ENCODE measurements around the gene CIC. TPM values are rescaled to one million over a fixed set of nuclear protein-coding genes. Genes with fewer than 3 reads are reported as not detected.
A peak's percentile ranks its signal among the peaks of the same experiment; 100 is the strongest.

Gene CIC
- total RNA-seq, 1 experiment from 2014 or later, result 13.0 TPM

DNA sequence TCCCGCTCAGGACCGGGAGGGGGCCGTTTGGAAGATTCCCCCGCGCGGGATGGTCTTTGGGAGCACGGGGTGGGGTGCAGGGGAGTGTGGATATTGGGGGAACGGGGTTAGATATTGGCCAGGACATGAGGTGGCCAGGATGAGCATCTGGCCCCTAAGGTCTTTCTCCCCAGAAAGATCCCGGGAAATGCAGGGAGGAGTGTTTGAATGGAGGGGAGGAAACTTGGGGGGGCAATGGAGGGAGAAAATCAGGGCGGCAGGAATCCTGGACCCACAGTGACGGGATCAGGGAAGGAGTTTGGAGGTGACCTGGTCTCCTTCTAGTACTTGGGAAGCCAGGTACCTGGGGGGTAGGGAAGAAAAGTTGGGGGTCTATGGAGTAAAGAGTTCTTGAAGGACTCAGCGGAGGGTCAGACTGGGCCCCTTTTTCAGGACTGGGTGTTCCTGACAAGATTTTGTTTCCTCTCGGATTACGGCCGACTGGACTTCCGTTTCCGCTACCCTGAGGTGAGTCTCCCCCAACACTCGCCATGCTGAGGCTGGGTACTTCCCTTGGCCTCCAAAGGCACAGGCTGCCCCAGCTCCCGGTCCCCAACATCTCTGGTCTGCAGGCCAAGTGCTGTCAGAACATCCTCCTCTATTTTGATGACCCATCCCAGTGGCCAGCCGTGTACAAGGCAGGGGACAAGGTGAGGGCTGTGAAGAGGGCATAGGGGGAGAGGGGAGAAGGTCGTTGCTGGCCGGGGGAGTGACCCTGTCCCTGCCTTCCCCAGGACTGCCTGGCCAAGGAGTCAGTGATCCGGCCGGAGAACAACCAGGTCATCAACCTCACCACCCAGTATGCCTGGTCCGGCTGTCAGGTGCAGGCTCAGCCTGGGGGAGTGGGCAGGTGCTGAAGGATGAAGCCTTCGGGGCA is 45.0 kb downstream of the CIC start:
- Histone ChIP-seq H3K4me1 (replicated peaks) (peaks cover 9% of the 10 kb centered on the region), H3K4me3 (no peak overlapping the region), H3K27me3 (replicated peaks) (peaks cover 29% of the 10 kb centered on the region), H3K36me3 (no peaks in the 10 kb centered on the region), H3K27ac (no peak overlapping the region), H3K9me3 (replicated peaks) (0 out of 2 replicates have a peak, but pooled peaks cover 3% of the 10 kb centered on the region)
- DNase-seq (ENCODE audit: low read depth in 1 of 2, low spot score in 2 of 2), result no peak

DNA sequence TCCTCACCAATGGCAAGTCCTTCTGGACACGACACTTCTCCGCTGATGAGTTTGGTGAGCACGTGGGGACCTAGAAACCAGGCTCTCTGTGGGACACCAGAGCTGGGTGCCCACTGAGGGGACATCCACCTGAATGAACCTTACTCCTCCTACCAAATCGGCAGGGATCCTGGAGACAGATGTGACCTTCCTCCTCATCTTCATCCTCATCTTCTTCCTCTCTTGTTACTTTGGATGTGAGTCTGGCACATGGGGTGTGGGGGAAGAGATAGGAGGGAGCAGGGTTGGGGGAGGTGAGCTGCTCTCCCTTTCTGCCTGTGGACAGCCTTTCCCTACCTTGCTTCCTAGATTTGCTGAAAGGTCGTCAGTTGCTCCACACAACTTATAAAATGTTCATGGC is 46.0 kb downstream of the CIC start:
- Histone ChIP-seq H3K27ac (no peak overlapping the region), H3K36me3 (no peaks in the 10 kb centered on the region), H3K9me3 (replicated peaks) (0 out of 2 replicates have a peak, but pooled peaks cover 3% of the 10 kb centered on the region), H3K4me1 (replicated peaks) (peaks cover 9% of the 10 kb centered on the region), H3K4me3 (no peak overlapping the region), H3K27me3 (replicated peaks) (peaks cover 29% of the 10 kb centered on the region)
- DNase-seq (ENCODE audit: low read depth in 1 of 2, low spot score in 2 of 2), result no peak

DNA sequence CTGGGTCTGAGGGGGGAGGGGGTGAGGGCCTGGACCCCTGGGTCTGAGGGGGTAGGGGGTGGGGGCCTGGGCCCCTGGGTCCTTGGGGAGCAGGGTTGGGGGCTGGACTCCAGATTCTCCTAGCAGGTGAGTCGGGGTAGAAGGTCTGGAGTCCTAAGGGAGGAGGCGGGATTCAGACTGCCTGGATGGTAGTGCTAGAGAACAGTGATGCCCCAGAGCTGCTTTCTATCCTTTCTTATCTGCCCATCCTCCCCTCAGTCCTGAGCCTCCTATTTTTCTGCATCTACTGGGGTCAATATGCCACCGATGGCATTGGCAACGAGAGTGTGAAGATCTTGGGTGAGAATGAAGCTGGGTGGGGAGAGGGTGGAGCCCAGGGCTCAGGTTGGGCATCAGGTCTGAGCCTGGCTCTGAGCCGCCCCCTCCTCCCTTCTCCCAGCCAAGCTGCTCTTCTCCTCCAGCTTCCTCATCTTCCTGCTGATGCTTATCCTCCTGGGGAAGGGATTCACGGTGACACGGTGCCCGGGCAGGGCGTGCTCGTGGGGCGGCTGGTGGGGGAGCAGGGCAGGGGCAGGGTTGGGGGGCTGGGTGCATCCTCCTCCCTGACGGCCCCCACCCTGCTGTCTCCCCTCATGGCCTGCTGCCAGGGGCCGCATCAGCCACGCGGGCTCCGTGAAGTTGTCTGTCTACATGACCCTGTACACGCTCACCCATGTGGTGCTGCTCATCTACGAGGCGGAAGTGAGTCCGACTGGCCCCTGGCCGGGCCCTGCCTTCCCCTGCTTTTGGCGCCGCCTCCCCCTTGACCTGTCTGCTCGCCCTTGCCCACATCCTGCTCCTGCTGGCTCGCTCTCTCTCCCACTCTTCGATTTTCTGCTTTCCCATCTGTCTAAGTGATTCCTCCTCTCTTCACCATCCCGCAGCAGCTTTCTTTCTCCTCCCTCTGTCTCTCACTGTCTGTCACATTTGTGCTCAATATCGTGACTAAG is 47.5 kb downstream of the CIC start:
- DNase-seq (ENCODE audit: low read depth in 1 of 2, low spot score in 2 of 2), result no peak
- Histone ChIP-seq H3K36me3 (no peaks in the 10 kb centered on the region), H3K4me1 (replicated peaks) (peaks cover 9% of the 10 kb centered on the region), H3K27me3 (replicated peaks) (peaks cover 30% of the 10 kb centered on the region), H3K9me3 (replicated peaks) (0 out of 2 replicates have a peak, but pooled peaks cover 3% of the 10 kb centered on the region), H3K4me3 (no peak overlapping the region), H3K27ac (no peak overlapping the region)

DNA sequence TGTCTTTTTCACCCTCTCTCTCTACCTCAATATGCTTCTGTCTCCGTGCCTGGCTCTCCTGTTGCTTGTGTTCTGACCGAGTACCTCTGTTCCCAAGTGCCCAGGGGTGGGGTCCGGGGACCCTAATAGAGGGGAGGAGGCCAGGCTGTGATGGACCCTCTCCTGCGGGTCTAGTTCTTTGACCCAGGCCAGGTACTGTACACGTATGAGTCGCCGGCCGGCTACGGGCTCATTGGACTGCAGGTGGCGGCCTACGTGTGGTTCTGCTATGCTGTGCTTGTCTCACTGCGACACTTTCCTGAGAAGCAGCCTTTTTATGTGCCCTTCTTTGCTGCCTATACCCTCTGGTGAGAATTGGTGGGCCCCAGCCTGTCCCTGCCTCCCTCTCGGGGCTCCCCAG is 48.5 kb downstream of the CIC start:
- Histone ChIP-seq H3K9me3 (replicated peaks) (0 out of 2 replicates have a peak, but pooled peaks cover 3% of the 10 kb centered on the region), H3K4me3 (no peak overlapping the region), H3K4me1 (replicated peaks) (peaks cover 9% of the 10 kb centered on the region), H3K27ac (no peak overlapping the region), H3K36me3 (no peaks in the 10 kb centered on the region), H3K27me3 (replicated peaks) (peaks cover 28% of the 10 kb centered on the region)
- no peak for DNase-seq (ENCODE audit: low read depth in 1 of 2, low spot score in 2 of 2)

DNA sequence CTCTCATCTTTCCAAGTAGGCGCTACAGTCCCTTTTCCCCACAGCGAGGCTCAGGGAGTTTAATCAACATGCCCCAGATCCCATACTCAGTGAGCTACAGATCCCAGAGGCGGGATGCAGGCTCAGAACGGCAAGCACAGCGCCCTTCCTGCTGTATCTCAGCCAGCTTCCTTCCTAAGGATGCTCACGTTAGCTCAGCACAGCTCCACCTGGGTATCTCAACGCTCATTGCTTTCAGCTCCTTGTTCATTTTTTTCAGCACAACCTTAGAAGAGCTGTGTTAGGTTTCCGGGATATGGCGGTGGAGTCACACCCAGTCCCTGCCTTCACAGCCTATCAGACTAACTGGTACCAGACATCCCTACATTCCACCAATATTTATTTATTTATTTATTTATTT is 53.3 kb downstream of the CIC start:
- H3K4me3 ChIP-seq, result no peak overlapping the region
- peaks cover 13% of the 10 kb centered on the region for H3K4me1 ChIP-seq (replicated peaks)
- DNase-seq (ENCODE audit: low read depth in 1 of 2, low spot score in 2 of 2), result no peak
- peaks cover 19% of the 10 kb centered on the region for H3K27me3 ChIP-seq (replicated peaks)
- no peak overlapping the region for H3K27ac ChIP-seq
- no peaks in the 10 kb centered on the region for H3K9me3 ChIP-seq (replicated peaks)
- no peaks in the 10 kb centered on the region for H3K36me3 ChIP-seq

DNA sequence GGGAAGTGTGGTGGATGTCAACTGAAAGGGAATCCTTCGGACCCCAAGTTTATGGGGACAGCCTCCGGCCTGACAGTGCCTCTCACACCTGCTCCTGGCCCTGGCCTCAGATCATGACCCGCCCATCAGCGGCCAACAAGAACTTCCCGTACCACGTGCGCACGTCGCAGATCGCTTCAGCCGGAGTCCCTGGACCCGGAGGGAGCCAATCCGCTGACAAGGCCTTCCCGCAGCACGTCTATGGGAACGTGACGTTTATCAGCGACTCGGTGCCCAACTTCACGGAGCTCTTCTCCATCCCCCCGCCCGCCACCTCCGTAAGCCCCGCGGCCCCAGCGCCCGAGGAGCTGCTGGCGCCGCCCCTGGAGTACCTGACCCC is 54.4 kb downstream of the CIC start:
- Histone ChIP-seq H3K27ac (no peak overlapping the region), H3K4me1 (replicated peaks) (peaks cover 13% of the 10 kb centered on the region), H3K27me3 (replicated peaks) (peaks cover 19% of the 10 kb centered on the region), H3K36me3 (no peaks in the 10 kb centered on the region), H3K4me3 (no peak overlapping the region), H3K9me3 (replicated peaks) (no peaks in the 10 kb centered on the region)
- no peak for DNase-seq (ENCODE audit: low read depth in 1 of 2, low spot score in 2 of 2)

DNA sequence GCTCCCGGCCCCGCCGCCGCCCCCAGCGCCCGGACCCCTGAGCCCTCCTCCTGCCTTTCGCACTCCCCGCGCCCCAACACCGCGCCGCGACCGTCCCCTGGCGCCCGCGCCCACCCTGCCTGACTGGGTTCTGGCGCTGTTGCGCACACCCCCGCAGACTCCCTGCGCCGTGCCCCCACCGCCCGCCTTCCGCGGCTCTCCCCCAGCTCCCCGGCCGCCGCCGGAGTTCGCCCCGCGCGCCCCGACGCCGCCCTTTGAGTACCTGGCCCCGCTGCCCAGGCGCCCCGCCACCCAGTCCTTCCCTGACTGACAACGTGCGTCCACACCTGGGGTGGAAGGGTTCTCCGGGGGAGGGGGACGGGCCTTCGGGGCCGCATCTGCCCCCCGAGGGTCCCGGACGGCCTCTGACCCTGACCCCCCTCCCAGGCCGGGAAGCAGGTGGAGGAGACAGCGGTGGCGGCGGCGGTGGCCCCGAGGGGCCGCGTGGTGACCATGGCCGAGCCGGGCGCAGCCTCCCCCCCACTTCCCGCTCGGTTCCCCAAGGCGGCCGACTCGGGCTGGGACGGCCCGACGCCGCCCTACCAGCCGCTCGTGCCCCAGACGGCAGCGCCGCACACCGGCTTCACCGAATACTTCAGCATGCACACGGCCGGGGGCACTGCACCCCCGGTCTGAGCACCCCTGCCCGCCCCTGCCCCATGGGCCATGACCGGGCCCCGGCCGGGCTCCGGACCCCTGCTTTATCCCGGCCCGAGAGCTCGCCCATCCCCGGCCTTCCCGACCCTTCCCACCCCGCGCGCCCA is 55.0 kb downstream of the CIC start:
- Histone ChIP-seq H3K9me3 (replicated peaks) (no peaks in the 10 kb centered on the region), H3K4me1 (replicated peaks) (peaks cover 13% of the 10 kb centered on the region), H3K36me3 (no peaks in the 10 kb centered on the region), H3K27ac (no peak overlapping the region), H3K4me3 (no peak overlapping the region), H3K27me3 (replicated peaks) (peaks cover 19% of the 10 kb centered on the region)
- DNase-seq (ENCODE audit: low read depth in 1 of 2, low spot score in 2 of 2), result no peak

DNA sequence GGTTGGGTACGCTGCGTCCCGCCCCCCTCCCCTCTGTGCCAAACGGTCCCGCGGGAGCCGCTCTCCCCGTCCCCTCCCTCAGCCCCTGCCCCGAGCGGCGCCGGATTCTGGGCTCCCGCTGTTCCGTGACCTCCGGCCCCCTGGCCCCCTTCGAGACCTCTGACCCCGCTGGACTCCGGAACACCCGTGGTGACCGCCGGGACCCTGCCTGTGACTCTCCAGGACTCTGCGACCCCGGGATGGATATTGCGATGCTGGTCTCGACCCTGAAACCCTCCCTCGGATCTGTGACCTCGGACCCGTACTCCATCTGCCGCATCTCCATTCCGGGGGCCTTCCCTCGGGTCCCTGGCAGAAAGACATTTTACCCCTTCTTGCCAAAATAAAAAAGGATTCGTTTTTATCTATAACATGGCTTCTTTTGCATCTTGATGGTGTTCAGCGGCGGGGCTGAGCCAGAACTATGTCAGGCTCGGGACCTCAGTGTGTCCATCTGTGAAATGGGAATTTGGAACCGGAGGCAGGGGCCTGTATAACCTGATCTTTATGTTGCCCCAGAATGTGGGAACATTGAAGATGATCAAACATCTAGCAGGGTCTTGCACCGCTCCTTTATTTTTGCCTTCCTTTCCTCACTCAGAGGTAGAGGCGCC is 55.7 kb downstream of the CIC start:
- peaks cover 13% of the 10 kb centered on the region for H3K4me1 ChIP-seq (replicated peaks)
- peak overlapping the region; percentile 7; the same call in 1 of the 2 replicates for H3K4me3 ChIP-seq
- no peak for DNase-seq (ENCODE audit: low read depth in 1 of 2, low spot score in 2 of 2)
- H3K27me3 ChIP-seq (replicated peaks), result peaks cover 19% of the 10 kb centered on the region
- H3K36me3 ChIP-seq, result no peaks in the 10 kb centered on the region
- no peaks in the 10 kb centered on the region for H3K9me3 ChIP-seq (replicated peaks)
- no peak overlapping the region for H3K27ac ChIP-seq

DNA sequence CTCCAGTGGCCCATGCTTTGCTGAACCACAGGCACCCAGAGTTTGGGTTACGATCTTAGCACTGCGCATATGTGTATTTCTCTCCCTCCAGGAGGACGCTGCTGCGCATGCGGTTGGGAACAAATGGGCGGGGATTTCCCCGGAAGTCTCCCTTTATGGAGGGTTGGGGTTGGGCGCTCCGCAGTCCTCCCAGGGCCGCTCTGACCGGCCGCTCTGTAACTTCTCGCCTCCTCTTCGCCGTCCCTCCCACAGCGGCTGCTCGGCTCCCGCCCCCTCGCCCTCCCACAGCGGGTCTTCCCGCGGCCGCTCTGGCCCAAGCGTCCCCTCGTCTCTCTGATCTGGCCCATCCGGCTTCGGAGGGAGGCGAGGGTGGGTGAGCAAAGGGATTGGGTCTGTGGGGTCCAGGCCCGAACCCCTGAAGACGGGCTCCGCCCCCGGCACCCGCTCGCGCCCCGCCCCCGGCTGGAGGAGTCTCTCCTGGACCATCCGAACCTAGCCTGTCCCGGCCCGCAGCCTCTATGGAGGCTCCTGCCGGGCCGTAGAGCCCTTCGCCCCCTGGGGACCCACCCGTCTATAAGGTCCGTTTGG is 56.4 kb downstream of the CIC start, which contains the start of gene MEGF8:
MEGF8 (plus strand) TSS at position 328 of the 588 bp plus-strand sequence. CDS start 609 bp downstream, outside the sequence.
- H3K4me1 ChIP-seq (replicated peaks), result peaks cover 18% of the 10 kb centered on the region
- H3K36me3 ChIP-seq, result no peaks in the 10 kb centered on the region
- H3K4me3 ChIP-seq, result peak within 1 kb of the TSS; percentile 63
- H3K27ac ChIP-seq, result no peak within 1 kb of the TSS
- peak; percentile 99 for DNase-seq (ENCODE audit: low read depth in 1 of 2, low spot score in 2 of 2)
- H3K27me3 ChIP-seq (replicated peaks), result peaks cover 19% of the 10 kb centered on the region
- H3K9me3 ChIP-seq (replicated peaks), result no peaks in the 10 kb centered on the region

DNA sequence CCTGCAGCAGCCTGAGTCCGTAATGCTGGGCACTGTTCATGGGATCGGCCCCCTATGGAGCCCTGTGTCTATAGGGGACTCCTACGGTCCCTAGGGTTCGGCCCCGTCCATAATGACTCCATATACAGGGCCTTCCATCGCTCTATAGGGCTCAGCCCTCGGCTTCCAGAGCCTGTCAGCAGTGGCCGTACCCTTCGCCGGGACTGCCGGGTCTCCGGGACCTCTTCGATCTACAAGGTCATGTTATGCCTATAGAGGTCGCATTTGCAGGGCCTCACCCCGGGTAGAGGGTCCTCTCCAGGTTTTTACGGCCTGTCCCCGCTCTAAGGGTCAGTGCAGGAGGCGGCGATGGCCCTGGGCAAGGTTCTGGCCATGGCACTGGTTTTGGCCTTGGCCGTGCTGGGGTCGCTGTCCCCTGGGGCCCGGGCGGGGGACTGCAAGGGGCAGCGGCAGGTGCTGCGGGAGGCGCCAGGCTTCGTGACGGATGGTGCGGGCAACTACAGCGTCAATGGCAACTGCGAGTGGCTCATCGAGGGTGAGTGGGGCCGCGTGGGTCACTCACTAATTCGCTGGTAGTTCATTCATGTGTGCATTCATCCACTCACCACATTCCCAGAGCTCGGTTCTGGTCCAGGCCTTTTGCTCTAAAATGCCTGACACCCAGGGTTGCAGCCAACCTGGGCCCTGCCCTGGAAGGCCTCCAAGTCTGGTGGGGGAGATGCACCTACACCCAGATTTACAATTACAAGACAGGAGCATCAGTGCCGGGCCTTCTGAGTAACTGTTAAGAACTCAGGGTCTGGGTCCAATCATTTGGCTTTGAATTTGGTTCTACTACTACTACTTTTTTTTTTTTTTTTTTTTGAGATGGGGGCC is 57.1 kb downstream of the CIC start:
- no peak overlapping the region for H3K27ac ChIP-seq
- peaks cover 19% of the 10 kb centered on the region for H3K27me3 ChIP-seq (replicated peaks)
- DNase-seq (ENCODE audit: low read depth in 1 of 2, low spot score in 2 of 2), result no peak
- peaks cover 20% of the 10 kb centered on the region for H3K4me1 ChIP-seq (replicated peaks)
- H3K9me3 ChIP-seq (replicated peaks), result no peaks in the 10 kb centered on the region
- no peaks in the 10 kb centered on the region for H3K36me3 ChIP-seq
- H3K4me3 ChIP-seq, result peak overlapping the region; percentile 63

DNA sequence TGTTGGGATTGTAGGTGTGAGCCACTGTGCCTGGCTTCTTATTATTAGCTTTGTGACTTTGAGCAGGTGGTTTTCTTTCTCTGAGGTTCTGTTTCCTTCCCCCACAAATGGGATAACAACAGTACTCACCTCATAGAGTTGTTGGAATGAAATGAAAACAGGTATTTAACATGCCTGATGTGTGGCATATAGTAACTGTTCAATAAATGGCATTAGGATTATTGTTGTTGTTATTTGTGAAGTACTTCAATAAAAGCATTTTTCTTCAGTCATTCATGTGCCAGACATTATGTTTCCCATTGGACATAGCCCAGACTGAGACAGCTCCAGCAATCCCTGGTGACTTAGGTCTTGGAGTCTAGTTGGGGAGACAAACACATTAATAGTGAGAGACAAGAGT is 57.9 kb downstream of the CIC start:
- no peak for DNase-seq (ENCODE audit: low read depth in 1 of 2, low spot score in 2 of 2)
- Histone ChIP-seq H3K4me3 (no peak overlapping the region), H3K27me3 (replicated peaks) (peaks cover 16% of the 10 kb centered on the region)

DNA sequence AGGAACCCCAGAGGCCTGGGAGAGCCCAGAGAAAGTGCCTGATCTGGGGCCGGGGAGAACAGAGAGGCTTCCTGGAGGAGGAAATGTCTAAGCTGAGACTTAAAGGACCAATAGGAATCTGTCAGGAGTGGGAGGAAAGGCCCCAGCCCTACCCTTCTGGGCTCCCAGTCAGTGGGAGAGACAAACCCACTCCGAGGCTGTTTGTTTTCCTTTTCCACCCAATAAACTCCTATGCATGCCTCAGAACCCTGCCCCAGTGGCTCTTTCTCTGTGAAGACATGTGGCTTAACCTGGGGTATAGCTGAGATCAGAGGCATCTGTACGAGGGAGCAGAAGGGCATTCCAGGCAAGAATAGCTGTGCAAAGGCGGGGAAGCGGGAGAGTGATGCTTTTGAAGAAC is 58.3 kb downstream of the CIC start:
- Histone ChIP-seq H3K27me3 (replicated peaks) (peaks cover 13% of the 10 kb centered on the region), H3K9me3 (replicated peaks) (no peaks in the 10 kb centered on the region), H3K36me3 (no peaks in the 10 kb centered on the region), H3K4me3 (no peak overlapping the region), H3K27ac (no peak overlapping the region), H3K4me1 (replicated peaks) (peaks cover 20% of the 10 kb centered on the region)
- DNase-seq (ENCODE audit: low read depth in 1 of 2, low spot score in 2 of 2), result no peak

More for the DNA sequence above, 57.9 kb downstream of the CIC start:
- H3K9me3 ChIP-seq (replicated peaks), result no peaks in the 10 kb centered on the region
- H3K4me1 ChIP-seq (replicated peaks), result peaks cover 20% of the 10 kb centered on the region
- no peak overlapping the region for H3K27ac ChIP-seq
- no peaks in the 10 kb centered on the region for H3K36me3 ChIP-seq
